Tibial nerve (tissue), 4 donors: ENCODE data around the gene TMEM271. TPM values are rescaled to one million over a fixed set of nuclear protein-coding genes. Genes with fewer than 3 reads are reported as not detected.

Experiments
- DNase-seq, 2 donors: peaks; one replicate each; pipeline ENCODE4 v3.0.0-alpha.2; 2019; ENCODE audit warnings: low spot score in 2 of 2
- H3K27ac ChIP-seq, 4 donors: fragments of 200-600 bp; sonication (generic) in 3 of 4; one replicate each; pipeline ENCODE4 v1.5.1; 2017 to 2019; ENCODE audit warnings: mild to moderate bottlenecking in 1 of 4
- H3K27me3 ChIP-seq, 2 donors: fragments of 200-600 bp; sonication (generic) in 1 of 2; one replicate each; pipeline versions ENCODE4 v1.5.1 to v1.6.0; 2017 to 2019
- H3K36me3 ChIP-seq, 3 donors: fragments of 200-600 bp; sonication (generic); one replicate each; pipeline ENCODE4 v1.5.1; 2018 to 2019
- H3K4me1 ChIP-seq, 4 donors: fragments of 200-600 bp; sonication (generic) in 3 of 4; one replicate each; pipeline ENCODE4 v1.5.1; 2017 to 2019
- H3K4me3 ChIP-seq, 4 donors: fragments of 200-600 bp; sonication (generic) in 3 of 4; one replicate each; pipeline ENCODE4 v1.5.1; 2017 to 2019; ENCODE audit warnings: mild to moderate bottlenecking in 1 of 4, moderate library complexity in 1 of 4
- H3K9me3 ChIP-seq, 4 donors: fragments of 200-600 bp; sonication (generic) in 3 of 4; one replicate each; pipeline ENCODE4 v1.5.1; 2017 to 2019
- CTCF ChIP-seq, 5 experiments: fragments of 200-600 bp in 3 of 5; fragments of 450-650 bp in 2 of 5; sonication (generic) in 3 of 5; IDR thresholded peaks; one replicate each; pipeline ENCODE4 v1.5.1; 2016 to 2019; ENCODE audit warnings: antibody characterized with exemption in 5 of 5, mild to moderate bottlenecking in 3 of 5, moderate library complexity in 2 of 5
- EP300 ChIP-seq, 2 donors: sonication (generic); formaldehyde crosslinking; IDR thresholded peaks; one replicate each; pipeline ENCODE4 v1.6.1; 2017; ENCODE audit warnings: antibody characterized with exemption in 2 of 2, mild to moderate bottlenecking in 1 of 2
- POLR2A ChIP-seq, 2 donors: fragments of 450-650 bp; IDR thresholded peaks; one replicate each; pipeline ENCODE4 v1.6.1; 2017; ENCODE audit warnings: antibody characterized with exemption in 2 of 2, mild to moderate bottlenecking in 2 of 2, moderate library complexity in 2 of 2
- WGBS, 2 donors: methylation state at CpG; one replicate each; pipeline ENCODE4 v1.1.5; 2018; 5-methylcytosine and 5-hydroxymethylcytosine counted together
- total RNA-seq, 4 donors: library from RNA; depleted of rRNA; stranded (reverse); fragments of >200 nt; gene quantifications; one replicate each; pipeline ENCODE4 v1.1.0, GENCODE V29; 2016

The TMEM271 gene
- total RNA-seq, 4 donors from 2014 or later, result not detected

- H3K9me3 ChIP-seq, result peaks cover 0 to 9% (median under 1%) of the 10 kb centered on the region in 4 donors
- no peak overlapping the region for H3K4me3 ChIP-seq
- no peak for DNase-seq
- TF ChIP-seq CTCF (IDR thresholded peaks at IDR 0.05), result no peak
- no peak for TF ChIP-seq EP300 (IDR thresholded peaks at IDR 0.05)
- TF ChIP-seq POLR2A (IDR thresholded peaks at IDR 0.05), result no peak
- no peaks in the 10 kb centered on the region for H3K36me3 ChIP-seq
- H3K27ac ChIP-seq, result no peak overlapping the region
- WGBS, 2 donors, result 15 to 38% methylated on average over 22 to 25 of the region's 32 CpGs
- H3K4me1 ChIP-seq, result peaks cover 0 to 30% (median 0%) of the 10 kb centered on the region in 4 donors
- H3K27me3 ChIP-seq, result peaks cover 4 to 50% of the 10 kb centered on the region in 2 donors
Observed at GRCh38 chr4:578451-579443, 2.7 kb upstream of the TMEM271 start.

- no peak overlapping the region for H3K27ac ChIP-seq
- WGBS, 2 donors, result 2 to 4% methylated on average over 27 to 33 of the region's 52 CpGs
- peaks cover 4 to 59% of the 10 kb centered on the region in 2 donors for H3K27me3 ChIP-seq
Observed at GRCh38 chr4:577499-578450, 1.7 kb upstream of the TMEM271 start.

GRCh38 chr4:576991-577498, 950 bp upstream of the TMEM271 start:
- TF ChIP-seq EP300 (IDR thresholded peaks at IDR 0.05), result no peak
- TF ChIP-seq CTCF (IDR thresholded peaks at IDR 0.05), result no peak
- no peak for TF ChIP-seq POLR2A (IDR thresholded peaks at IDR 0.05)
- Histone ChIP-seq H3K4me3 (no peak overlapping the region), H3K27ac (no peak overlapping the region), H3K9me3 (peaks cover 0 to 3% (median 0%) of the 10 kb centered on the region in 4 donors), H3K27me3 (peaks cover 4 to 67% of the 10 kb centered on the region in 2 donors), H3K4me1 (peaks cover 0 to 30% (median 0%) of the 10 kb centered on the region in 4 donors), H3K36me3 (no peaks in the 10 kb centered on the region)
- DNase-seq, result no peak
- WGBS, 2 donors, result 1 to 3% methylated on average over 12 to 23 of the region's 37 CpGs

More at GRCh38 chr4:577499-578450, 1.7 kb upstream of the TMEM271 start:
- DNase-seq, result no peak
- Histone ChIP-seq H3K4me1 (peaks cover 0 to 30% (median 0%) of the 10 kb centered on the region in 4 donors), H3K4me3 (no peak overlapping the region), H3K9me3 (no peaks in the 10 kb centered on the region), H3K36me3 (no peaks in the 10 kb centered on the region)
- TF ChIP-seq POLR2A (IDR thresholded peaks at IDR 0.05) (no peak), CTCF (IDR thresholded peaks at IDR 0.05) (no peak)

- no peak for DNase-seq
- Histone ChIP-seq H3K4me3 (peak overlapping the region in 1 of 4 donors; percentile 23), H3K9me3 (peaks cover 0 to 4% (median 0%) of the 10 kb centered on the region in 4 donors), H3K36me3 (no peaks in the 10 kb centered on the region), H3K27me3 (peaks cover 4 to 70% of the 10 kb centered on the region in 2 donors), H3K27ac (no peak overlapping the region), H3K4me1 (peaks cover 0 to 30% (median 0%) of the 10 kb centered on the region in 4 donors)
- WGBS, 2 donors, result 1 to 2% methylated on average over 49 to 69 of the region's 127 CpGs
- no peak for TF ChIP-seq CTCF (IDR thresholded peaks at IDR 0.05)
Observed at GRCh38 chr4:575281-576141, 584 bp downstream of the TMEM271 start.
